Medulla oblongata (tissue), 1 donor: ENCODE results near the gene NR1D1.
A peak's percentile ranks its signal among the peaks of the same experiment; 100 is the strongest.

ENCODE experiments used
- DNase-seq: peaks from one replicate; pipeline ENCODE4 v3.0.0-alpha.2; 2015; ENCODE audit errors: extremely low spot score

Gene NR1D1

GRCh38 chr17:40075201-40075941 is 25.0 kb downstream of the NR1D1 start:
- DNase-seq: peak; percentile 90

GRCh38 chr17:40074871-40075200 is 25.6 kb downstream of the NR1D1 start:
- no peak for DNase-seq

GRCh38 chr17:40074175-40074512 is 26.2 kb downstream of the NR1D1 start:
- DNase-seq: no peak

- DNase-seq: peak; percentile 50
Observed at GRCh38 chr17:40073454-40074174, 26.8 kb downstream of the NR1D1 start.

GRCh38 chr17:40072735-40073346 is 27.5 kb downstream of the NR1D1 start:
- no peak for DNase-seq

- peak; percentile 92 for DNase-seq
Observed at GRCh38 chr17:40072040-40072734, 28.2 kb downstream of the NR1D1 start.

DNA sequence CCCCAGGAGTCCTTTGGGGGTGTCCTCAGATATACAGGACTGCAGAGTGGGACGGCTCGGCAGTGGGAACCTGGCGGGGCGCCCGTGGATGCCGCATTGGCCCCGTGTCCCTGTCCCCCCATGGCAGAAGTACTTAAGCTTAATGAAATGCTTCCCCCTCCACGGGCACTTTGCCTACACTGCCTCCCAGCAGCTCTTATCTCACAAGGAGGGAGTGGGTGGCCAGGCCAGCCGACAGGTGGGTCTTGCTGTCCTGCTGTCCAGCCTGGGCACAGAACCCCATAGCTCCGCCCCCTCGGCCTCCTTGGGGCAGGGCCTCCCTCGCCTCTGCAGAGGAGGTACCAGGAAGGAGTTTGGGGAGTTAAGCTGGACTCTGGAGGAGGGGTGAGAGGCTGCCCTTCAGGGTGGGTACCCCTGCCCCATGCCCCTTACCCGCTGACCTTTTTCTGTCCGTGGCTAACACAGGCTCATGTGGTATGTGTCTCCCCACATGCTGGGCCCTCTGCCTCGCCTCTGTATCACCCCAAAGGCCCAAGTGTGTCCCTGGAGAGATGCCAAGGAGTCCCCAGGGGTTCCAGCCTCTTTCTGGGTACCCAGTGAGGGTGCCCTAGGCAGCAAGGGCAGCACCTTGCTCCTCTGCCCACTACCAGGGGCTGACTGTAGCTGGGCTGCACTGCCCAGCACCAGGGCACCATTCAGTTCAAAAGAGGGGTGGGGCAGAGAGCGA is 28.9 kb downstream of the NR1D1 start:
- peak; percentile 75 for DNase-seq

DNA sequence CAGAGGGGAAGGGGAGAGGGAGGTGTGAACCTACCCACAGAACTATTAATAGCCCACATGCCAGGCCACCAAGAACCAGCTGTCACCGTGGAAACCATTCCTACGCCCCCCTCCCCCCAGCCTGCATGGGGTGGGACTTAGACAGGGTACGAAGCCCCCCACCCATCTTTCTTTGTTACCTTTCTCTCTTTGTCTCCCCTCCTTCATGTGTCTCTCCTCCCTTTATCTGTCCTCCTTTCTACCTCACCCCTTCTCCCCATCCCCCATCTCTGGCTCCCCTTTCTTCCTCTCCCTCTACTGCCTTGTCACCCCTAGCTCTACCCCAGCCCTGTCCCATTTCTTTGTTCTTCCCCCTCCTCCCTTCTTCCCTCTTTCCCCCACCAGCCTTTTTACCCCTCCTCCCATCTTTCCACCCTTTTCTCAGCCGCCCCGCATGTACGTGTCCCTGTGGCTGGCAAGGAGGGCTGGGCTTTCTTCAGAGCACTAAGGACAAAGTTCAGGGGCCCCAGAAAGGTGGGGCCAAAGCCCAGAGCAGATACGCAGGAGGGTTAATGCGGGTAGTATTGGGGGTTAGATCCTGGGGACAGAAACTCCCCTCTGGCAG is 29.6 kb downstream of the NR1D1 start:
- no peak for DNase-seq

DNA sequence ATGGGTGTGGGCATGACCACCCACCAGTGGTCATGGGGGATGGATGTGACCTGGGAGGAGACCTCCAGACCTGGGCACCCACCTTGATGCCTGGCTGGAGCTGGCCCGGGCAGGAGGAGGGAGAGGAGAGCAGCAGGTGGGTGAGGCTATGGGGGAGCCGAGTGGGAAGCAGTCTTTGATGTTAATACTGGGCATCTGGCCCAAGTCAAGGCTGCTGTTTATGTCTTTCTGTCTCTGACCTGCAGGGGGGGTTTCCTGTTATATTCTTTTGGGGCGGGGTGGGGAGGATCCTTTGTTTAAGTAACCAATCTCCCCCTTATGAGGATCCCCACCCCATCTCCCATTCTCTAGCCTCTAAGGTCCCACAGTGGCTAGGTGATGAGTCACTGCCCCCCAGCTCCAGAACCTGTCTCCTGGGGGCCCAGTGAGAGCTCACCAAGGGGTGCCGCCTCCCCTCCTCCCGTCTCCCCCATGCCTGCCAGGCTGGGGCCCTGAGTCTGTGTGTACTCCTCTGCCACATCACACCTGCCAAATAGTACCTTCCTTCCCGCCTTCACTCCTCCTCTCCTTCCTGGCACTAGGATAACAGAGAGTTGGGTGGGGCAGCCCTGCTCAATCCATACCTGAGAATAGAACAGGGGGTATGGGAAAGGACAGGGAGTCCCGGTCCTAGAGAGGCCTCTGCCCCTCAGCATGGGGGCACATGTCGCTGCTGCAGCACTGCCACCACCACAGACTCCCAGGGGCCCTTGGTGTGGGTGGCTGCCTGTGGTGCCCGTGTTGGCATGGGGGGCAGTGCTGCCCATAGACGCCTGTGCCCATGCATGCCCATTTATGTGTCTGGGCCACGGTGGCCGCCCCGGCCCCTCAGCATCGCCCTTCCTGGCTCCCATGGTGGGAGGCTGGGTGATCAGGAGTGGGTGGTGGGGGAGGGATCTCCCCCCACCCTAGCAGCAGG is 30.4 kb downstream of the NR1D1 start:
- DNase-seq: no peak

- peak; percentile 95 for DNase-seq
Observed at GRCh38 chr17:40068917-40069750, 31.3 kb downstream of the NR1D1 start.

DNA sequence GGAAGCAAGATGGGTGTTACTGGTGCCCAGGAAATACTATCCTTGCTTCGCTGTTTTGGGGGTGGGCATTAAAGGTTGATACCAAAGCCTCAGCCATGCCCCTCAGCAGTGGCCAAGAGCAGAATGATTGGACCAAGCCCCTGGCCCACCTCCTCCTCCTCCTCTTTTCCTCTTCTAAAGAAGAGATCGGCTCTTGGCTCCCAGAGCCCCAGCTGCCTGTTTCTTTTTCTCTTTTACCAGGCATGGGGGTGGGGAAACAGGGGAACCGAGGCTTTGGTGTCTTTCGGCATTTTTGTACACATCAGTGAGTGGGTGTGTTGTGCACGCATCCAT is 31.8 kb downstream of the NR1D1 start:
- no peak for DNase-seq

DNA sequence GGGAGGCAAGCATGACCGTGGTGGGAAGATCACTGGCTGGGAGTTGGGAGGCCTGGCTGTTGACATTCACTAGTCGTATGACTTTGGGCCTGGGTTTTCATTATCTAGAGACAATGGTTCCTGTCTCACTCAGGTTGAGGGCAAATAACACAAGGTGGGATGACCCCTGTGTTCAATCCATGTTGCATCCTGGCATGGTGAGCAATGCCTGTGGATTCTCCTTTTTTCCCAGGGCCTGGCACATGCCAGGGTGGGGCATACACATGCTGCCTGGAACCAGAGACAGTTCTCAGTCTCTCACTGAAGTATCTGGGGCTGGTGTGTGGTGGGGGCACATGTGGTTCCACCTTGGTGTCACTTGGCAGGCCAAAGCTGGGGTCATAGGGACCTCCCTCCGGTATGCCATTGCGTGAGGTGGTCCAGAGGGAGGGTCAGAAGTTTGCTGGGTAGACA is 32.2 kb downstream of the NR1D1 start:
- peak; percentile 43 for DNase-seq

DNA sequence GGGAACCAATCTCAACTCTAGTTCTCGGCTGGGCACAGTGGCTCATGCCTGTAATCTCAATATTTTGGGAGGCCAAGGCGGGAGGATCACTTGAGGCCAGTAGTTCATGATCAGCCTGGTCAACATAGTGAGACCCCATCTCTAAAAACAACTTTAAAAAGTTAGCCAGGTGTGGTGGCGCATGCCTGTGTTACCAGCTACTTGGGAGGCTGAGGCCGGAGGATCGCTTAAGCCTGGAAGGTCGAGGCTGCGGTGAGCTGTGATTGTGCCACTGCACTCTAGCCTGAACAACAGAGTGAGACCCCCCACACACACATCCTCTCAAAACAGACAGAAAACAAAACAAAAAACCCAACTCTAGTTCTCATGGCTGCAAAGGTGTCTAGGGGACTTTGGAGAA is 32.7 kb downstream of the NR1D1 start:
- no peak for DNase-seq

GRCh38 chr17:40065769-40066510 is 34.4 kb downstream of the NR1D1 start:
- peak; percentile 53 for DNase-seq

DNA sequence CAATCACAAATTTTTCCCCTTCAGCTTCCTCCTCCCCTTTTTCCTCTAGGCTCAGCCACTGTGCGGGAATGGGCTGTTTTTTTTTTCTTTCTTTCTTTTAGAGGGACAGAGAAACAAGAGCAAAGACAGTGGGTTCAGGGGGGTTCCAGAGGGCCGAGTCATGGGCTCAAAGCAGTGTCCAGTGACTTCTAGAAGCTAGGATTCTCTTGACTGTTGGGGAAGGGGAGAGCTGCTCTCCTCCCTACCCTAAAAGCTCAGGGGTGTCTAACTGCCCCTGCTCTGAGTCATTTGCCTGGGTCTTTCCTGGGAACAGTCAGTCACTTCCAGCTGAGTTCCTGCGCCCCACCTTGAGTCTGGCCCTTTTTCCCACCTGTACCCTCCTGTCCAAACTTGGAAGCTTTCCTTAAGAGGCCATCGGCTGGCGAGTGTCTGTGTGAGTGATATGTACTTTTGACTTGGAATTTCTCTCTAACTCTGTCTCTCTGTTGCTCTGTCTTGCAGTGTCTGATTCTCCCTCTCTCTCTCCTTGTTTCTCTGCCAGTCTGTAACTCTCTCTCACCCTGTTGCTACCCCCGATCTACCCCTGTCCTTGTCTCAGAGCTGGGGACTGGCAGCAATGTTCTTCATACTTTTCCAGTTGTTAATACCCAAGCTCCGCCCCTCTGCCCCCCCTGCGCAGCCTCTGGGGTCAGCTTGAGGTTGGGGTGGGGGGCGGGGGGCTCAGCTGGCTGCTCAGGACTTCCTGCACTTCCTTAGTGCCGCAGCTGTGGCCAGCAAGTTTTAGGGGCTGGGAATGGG is 35.2 kb downstream of the NR1D1 start:
- peak; percentile 75 for DNase-seq

DNA sequence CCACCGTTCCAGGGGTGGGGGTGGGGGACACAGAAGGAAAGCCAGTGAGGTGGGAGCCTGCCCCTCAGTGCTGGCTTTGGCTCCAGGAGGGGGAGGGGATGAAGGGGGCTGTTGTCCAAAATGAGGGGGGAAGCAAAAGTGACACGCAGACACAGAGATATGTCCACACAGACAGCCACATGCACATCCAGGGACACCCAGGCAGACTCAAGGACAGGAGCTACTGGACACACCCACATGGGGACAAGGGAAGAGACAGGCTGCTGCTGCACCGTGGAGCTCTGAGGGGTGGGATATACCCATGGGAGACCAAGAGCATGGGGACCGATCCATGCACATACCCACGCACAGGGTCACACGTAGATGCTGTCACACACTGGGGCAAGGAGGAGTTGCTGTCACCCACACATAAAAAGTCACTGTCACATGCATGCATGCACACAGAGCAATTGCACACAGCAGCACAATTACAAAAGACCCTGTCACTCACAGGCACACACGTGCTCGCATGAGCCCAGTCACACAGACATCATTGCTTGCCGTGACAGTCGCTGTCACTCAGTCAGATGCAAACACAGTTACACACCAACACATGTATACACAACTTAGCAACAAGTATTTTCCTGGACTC is 36.4 kb downstream of the NR1D1 start:
- peak; percentile 70 for DNase-seq

GRCh38 chr17:40063187-40063771 is 37.1 kb downstream of the NR1D1 start:
- DNase-seq: peak; percentile 27
